ENCODE results near the gene ZNF212.
"Not testable (repeated sequence)": the region's sequence is repeated elsewhere in the genome, so short reads cannot be mapped to it uniquely, and the experiment has no call there.

Gene ZNF212

DNA sequence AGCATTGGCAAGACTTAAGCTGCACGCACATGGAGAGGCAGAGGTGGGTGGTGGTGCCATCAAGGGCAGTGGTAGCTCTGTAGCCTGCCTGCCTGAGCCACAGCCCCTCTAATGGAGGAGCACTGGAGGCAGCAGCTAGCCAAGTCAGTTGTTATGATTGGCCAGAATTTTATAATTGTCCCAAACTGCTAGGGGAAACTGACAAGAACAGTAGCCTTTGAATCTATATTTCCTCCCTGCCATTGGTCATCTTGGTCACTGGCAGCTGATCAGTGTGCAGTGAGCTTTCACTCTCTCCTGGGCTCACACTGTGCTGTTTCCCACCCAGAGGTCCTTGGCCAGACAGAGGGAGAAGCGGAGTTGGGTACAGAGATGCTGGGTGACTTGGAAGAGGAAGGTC, 12.9 kb downstream of the ZNF212 start:
- DNase-seq (ENCODE audit: low read depth), result no peak

DNA sequence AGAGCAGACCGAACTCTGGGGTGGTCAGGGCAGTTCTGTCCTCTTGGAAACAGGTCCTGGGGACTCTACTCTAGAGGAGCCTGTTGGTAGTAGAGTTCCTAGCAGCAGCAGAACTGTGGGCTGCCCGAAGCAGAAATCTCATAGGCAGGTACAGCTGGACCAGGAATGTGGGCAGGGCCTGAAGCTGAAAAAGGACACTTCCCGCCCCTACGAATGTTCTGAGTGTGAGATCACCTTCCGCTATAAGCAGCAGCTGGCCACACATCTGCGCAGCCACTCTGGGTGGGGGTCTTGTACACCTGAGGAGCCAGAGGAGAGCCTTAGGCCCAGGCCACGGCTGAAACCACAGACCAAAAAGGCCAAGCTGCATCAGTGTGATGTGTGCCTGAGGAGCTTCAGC, 14.2 kb downstream of the ZNF212 start:
- no peak for DNase-seq (ENCODE audit: low read depth)

DNA sequence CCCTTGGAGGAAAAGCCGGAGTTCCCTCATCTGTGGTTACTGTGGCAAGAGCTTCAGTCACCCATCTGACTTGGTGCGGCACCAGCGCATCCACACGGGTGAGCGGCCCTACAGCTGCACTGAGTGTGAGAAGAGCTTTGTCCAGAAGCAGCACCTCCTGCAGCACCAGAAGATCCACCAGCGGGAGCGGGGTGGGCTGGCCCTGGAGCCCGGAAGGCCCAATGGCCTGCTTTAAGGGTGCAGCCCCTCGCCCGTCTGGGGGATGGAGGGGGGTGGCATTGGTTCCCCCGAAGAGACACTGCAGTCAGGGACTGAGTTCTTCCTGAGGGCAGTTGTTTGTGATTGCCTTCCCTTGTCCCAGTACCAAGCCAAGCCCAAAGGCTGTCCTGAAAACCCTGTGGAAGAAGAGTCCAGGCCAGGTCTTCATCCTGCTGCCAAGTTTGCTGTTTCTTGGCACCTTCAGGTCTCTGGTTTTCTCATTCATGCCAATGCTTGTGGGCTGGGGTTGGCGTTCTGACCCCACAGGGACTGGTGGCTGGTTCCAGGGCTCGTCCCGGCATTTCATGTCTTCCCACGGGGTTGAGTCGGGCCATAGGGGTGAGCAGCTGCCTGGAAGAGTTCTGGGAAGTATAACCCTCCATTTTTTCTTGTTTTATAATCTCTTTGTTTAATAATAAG, 14.9 kb downstream of the ZNF212 start:
- no peak for DNase-seq (ENCODE audit: low read depth)

DNA sequence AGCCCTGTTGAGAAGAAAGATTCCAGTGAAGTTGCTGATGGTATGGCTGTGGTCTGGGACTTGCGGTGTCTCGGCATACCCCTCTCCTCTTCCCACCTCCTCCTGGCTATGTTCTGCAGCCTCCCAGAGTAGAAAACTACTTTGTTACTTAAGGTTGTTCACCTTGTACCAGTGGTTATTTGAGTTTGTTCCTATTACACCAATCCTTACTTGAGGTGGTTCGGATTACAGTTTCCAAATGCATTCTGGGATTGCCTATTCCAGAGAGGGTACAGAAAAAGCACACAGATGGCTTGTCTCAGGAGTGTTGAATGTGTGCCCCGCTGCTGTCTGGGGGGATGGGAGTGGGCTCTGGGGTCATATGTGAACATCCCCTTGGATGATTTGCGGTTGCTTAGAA, 15.7 kb downstream of the ZNF212 start:
- DNase-seq (ENCODE audit: low read depth), result no peak

DNA sequence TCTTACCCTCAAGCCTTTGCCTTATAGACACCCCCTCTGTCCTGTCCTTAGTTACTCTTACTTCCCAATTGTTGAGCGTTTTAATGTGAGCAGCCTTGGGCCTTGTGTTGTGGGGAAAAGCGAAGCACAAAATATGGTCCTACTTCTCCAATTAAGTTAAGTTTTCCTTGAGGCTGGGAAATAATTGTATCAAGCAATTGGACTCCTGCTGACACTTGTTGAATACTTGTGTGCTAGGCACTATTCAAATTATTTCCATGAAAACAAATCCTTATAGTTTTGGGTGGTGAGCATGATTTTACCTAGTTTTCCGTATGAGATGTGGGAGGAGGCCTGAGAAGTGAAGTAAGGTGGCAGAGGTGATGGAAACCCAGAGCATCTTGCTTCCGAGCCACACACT, 17.1 kb downstream of the ZNF212 start:
- DNase-seq (ENCODE audit: low read depth), result no peak

DNA sequence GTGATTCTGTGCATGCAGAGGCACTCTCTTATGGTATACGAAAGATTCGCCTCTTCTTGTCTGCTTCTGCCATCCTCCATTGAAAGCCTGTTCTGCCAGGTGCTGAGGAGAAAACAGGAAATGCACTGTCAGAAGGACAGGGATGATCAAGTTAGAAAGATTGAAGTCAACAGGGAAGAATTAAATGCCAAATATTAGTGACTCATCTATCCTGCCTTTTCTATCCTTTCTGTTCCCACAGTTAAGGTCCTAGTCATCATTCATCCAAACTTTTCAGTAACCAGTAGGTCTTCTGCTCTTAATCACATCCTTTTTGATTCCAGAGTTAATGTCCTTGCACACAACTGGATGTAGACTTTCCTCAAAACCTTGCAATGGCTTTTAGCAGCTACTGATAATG, 17.7 kb downstream of the ZNF212 start:
- DNase-seq (ENCODE audit: low read depth), result no peak

DNA sequence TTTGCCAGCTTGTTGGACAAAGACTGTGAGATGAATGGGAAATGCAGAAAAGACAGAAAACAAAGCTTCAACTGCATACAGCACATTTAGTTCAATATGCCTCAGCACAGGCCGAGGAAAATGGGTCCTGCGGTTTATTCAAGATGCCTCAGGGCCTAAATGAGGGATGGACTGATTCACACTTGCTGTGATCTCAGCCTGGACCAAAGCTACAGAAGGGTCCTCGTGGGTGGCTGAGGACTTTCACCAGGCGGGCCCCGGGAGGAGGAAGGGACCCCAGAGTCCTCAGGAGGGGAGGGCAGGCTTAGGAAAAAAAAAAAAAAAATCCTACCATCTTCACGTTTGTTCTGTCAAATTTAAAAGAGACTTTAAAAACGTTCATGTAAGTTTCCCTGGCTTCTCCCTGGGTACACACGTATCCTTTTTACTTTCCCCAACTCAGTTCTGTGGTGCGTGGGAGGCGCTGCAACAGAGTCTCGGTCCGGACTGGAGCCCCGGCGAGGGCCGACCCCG, 21.9 kb downstream of the ZNF212 start:
- no peak for DNase-seq (ENCODE audit: low read depth)

DNA sequence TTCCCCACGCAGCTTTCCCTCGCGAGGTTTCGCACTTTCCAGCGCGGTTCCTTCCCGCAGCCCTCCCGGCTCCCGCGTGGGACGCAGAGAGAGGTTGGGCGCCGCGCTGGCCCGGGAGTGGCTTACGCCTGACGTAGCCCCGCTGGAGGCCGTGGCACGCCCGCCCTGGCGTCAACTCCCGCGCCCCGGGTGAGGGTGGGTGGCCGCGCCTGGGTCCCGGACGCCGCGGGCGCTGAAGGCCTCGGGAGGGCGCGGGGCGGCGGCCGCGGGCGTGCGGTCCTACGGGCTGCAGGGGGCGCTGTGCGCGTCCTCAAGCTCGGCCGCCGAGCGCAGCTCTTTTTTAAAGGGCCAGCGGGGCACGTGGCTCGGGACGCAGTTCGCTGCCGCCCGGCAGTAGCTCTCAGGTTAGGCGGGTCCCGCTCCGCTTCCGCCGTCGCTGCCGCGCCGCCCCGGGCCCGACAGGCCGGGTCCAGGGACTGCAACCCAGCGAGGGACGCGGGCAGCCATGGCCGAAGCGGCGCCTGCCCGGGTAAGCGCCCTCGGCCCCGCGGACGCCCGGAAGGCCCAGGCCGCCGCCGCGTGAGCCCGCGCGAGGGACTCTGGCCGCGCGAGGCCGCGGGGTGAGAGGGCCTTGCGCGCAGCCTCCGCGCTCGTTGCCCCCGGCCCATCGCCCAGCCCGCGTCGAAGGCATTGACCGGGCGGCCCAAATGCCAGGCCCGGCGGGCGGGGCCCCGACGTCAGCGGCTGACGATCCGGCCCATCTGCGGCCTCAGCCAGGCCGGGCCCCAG, 22.6 kb downstream of the ZNF212 start, which contains the start of gene ZNF783:
ZNF783 (plus strand) TSS at position 368 of the 789 bp plus-strand sequence; CDS start at position 506, 138 bp downstream.
- DNase-seq (ENCODE audit: low read depth), result peak; percentile 83

DNA sequence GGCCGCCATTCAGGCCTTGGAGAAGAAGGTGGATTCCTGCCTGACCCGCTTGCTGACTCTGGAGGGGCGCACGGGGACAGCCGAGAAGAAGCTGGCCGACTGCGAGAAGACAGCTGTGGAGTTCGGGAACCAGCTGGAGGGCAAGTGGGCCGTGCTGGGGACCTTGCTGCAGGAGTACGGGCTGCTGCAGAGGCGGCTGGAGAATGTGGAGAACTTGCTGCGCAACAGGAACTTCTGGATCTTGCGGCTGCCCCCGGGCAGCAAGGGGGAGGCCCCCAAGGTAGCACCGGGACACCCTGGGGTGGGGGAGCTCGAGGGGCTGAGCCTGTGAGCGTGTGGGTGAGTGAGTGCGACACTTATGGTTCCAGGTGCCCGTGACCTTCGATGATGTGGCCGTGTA, 27.0 kb downstream of the ZNF212 start:
- no peak for DNase-seq (ENCODE audit: low read depth)

DNA sequence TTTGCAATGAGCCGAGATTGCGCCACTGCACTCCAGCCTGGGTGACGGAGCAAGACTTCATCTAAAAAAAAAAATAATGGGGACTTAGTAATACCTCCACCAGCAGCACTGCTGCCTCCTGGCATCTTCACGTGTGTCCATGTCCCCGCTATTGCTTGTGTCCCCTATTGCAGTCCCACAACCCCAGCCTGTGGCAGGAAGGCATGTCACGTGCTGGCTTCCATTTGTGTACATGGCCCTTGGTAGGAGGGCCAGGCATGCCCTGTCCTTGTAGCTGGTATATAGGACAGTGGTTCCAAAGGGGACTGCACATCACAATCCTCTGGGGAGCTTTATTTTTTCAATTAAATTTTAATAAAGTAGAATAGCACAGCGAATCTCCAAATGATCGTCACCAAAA, 28.3 kb downstream of the ZNF212 start:
- no peak for DNase-seq (ENCODE audit: low read depth)

DNA sequence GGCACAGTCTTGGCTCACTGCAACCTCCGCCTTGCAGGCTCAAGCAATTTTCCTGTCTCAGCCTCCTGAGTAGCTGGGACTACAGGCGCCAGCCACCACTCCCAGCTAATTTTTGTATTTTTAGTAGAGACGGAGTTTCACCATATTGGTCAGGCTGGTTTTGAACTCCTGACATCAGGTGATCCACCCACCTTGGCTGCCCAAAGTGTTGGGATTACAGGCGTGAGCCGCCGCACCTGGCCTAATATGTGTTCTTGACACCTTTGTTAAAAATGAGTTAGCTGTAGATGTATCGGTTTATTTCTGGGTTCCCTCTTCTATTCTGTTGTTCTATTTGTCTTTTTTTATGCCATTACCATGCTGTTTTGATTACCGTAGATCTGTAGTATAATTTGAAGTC, 35.0 kb downstream of the ZNF212 start:
- not testable (repeated sequence) for DNase-seq (ENCODE audit: low read depth)

DNA sequence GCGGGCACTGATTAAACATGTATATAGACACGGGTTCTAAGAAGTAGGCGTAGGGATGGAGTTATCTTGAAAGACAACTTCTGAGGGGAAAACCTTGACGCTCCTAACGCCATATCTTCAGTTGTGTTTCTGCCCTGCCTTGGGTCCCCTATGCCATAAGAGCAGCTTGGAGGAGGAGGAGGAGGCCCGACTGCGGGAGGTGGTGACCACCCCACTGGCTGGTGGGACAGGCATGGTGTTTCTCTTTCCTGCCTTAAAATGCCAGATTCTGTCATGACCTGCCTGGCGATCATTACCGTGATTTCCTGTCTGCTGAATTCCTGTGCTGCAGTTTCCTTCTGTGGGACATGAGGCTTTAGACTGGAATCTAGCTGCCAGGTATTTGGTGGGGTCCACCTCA, 38.4 kb downstream of the ZNF212 start:
- no peak for DNase-seq (ENCODE audit: low read depth)

DNA sequence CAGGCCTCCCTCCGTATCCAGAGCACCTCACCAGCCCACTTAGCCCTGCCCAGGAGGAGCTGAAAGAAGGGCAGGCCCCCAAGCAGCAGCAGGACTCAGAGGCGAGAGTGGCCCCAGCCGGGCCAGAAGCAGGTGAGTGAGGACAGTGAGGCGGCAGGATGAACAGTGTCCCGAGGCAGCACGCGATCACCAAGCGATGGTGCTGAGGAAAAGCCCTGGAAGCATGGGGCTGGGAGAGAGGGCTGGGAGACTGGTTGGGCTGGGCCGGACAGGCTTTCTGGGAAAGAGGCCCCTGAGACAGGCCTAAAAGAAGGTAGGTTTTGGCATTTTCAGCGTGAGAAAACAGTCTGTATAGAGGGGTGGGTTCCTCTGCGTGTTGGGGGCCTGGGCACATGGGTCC, 38.9 kb downstream of the ZNF212 start:
- DNase-seq (ENCODE audit: low read depth), result no peak

DNA sequence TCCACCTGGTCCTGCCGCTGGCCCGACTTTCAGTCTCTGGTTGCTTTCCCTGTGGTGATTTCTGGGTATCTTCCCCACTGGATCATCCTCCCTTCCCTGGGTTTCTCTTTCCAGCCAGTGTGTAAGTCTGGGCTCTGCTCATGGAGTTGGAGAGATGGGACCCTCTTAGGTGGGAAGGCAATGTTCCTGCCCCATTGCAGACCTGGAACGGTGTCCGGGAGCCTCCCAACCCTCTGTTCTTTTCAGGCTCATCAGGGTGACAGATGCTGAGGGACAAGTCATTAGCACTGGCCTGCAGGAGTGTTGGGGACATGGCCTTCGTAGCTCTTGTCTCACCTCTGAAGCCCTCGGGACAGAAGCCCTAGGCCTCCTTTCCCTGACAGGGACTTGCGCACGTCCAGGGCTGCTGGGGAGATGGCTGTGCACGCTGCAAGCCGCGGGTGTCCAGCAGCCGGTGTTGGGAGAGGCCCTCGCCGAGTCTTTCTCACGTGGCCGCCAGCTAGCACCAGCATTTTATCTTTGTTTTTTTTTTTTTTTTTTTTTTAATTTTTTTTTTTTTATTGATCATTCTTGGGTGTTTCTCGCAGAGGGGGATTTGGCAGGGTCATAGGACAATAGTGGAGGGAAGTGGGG, 39.8 kb downstream of the ZNF212 start:
- no peak for DNase-seq (ENCODE audit: low read depth)

DNA sequence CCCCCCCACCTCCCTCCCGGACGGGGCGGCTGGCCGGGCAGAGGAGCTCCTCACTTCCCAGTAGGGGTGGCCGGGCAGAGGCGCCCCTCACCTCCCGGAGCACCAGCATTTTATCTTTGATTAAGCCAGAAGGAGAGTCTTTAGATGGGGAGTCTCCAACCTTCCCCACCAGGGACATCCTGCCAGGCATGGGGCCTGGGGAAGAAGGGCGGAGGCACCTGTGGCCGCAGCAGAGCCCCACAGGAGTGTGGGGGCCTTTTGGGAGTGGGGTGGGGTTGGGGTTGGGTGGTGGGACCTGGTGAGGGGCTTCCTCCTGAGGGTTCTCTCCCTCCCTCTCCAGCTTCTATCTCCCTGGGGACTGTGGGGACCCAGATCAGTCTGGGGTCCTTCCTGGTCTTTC, 40.7 kb downstream of the ZNF212 start:
- no peak for DNase-seq (ENCODE audit: low read depth)

DNA sequence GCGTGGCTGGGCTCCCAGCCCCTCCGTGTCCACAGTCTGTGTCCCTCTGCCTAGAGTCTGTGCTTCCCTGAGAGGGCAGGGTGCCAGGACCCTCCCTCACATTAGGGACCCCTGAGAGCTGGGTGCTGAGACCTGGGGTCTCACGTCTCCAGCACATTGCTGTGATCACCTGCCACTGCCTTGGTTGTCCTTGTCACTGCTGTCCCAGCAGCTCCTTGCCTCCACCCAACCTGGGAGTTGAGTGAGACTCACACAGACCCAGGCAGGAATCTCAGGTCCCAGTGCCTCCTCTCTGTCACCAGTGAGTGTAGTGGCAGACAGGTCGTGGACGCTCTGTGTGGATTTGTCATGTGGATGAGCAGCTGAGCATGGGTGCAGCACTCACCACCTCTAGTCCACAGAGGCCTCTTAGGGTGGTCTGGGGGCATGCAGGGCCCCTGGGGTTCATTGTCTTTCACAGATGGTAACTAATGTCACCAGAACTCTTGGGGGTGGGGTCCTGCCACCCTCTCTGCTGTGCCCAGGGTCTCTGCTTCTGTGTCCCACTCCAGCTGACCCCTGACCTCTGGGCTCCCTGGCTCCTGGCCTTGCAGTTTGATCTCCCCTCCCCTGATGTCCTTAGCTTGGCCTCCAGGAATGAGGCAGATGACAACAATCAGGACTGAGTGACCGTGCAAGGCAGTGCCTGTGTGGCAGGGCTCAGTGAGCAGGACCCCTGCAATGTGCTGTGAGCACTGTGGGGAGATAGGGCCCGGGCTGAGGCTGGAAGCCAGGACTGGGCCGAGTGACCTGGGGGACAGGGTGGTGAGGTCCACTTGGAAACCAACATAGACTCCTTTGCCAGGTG, 41.4 kb downstream of the ZNF212 start:
- no peak for DNase-seq (ENCODE audit: low read depth)

DNA sequence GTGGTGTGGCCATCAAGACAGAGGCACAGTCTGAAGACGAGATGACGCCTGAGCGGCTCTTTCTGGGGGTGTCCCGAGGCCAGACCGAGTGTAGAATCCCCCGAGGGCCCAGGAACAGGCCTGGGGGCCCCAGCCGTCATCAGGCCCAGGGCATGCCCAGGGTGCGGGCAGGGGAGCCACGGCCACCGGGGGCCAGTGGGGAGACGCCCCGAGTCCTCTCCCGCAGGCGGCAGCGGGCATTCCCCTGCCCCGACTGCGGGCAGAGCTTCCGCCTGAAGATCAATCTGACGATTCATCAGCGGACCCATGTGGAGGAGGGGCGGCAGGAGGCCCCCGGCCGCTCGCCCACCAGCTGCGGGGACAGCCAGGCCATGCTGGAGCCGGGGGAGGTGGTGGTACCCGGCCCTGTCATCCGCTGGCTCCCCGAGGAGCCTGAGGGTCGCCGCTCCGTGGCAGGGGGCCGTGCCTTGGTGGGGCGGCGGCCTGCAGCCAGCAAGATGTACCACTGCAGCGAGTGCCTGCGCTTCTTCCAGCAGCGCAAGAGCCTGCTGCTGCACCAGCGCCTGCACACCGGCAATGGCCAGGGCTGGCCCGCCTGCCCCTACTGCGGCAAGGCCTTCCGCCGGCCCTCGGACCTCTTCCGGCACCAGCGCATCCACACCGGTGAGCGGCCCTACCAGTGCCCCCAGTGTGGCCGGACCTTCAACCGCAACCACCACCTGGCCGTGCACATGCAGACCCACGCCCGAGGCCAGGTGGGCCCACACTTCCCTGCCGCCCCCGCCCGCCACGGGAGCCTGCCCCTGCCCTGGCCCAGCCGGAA, 42.3 kb downstream of the ZNF212 start:
- no peak for DNase-seq (ENCODE audit: low read depth)

DNA sequence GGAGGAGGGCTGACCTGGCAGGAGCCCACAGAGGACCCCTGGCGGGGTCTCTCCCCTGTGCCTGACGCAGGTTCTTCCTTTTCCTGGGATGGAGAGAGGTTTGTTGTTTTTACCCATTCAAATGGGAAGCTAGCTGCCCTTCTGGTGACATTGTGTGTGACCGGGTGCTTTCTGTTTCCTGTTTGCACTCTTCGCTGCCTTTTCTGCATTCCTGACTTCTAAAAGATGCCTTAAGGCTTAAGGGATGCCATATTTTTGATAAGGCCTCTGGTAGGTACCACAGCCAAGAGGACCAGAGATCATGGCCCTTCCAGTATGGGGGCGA, 42.8 kb downstream of the ZNF212 start:
- DNase-seq (ENCODE audit: low read depth), result no peak

DNA sequence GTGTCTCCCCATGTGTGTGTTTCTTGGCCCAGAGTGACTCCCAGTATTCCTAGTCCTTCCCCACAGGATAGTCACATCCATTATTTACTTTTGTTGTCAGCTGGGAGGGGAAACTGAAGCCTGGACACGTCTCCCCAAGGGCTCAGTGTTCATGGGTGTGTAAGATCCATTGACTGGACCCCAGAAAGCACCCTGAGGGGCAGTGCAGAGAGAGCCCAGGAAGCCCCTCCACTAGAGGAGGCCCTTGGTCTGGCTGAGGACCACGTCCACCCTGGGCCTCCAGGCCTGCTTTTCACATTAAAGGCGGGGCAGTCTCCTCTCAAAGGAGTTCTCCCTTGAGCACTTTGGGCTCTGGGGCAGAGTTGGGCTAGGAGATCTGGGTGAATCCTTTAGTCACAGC, 43.9 kb downstream of the ZNF212 start:
- no peak for DNase-seq (ENCODE audit: low read depth)

DNA sequence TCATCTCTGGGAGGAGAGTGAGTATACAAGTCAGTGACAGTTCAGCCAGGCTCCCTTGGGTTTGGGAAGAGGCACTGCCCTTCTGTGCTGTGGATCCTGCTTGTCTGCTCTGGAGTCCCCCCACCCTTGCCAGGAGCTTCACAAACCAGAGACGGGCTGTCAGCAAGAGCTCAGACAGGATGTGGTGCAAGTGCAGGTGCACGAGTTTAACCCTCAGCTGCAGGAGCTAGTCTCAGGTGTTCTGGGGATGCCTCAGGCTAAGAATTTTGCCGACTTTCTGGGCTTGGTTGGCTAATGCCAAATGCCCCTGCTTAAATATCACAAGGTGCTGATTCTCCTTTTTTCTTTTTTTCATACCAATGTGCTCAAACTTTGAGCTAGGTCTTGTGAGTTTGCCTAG, 44.9 kb downstream of the ZNF212 start:
- no peak for DNase-seq (ENCODE audit: low read depth)

DNA sequence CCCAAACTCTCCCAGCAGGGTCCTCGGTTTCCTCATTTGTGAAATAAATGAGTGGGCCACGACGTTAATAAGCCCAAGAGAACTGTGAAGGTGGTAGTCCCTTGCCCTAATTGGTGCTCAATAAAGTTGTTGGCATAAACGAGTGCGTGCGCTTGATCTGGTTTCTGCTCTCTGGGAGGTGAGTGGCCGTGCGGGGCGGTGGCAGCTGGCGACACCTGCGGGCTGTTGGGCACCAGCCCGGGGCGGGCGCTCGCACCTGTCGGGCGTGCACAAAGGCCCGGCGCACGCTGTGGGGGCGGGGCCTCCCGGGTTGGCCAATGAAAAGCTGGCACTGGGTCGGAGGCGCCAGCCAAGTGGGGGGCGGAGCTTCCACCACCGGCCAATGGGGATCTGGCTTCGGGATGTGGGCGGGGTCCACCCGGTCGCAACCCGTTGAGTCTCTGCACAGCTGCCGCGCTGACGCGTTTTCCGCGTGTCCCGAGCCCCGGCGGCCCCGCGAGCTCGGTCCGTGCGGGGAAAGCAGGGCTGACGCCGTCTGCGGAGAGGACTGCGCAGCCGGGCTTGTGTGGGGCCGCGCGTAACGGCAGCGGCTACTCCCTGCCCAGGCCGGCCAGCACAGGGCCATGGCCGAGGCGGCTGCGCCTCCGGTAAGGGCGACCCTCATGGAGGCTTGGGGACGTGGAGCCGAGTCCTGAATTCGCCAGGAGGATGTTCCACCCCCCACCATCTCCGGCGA, 45.6 kb downstream of the ZNF212 start:
- DNase-seq (ENCODE audit: low read depth), result peak; percentile 96

Data from stimulated activated CD8-positive, alpha-beta memory T cell treated with anti-CD3 and anti-CD28 coated beads, Interleukin-12 subunit alpha, Interleukin-12 subunit beta, amount 100 ng/mL, for 4 hours (primary cell).